Measurements from ENCODE around the gene MSI1.

Gene MSI1

DNA sequence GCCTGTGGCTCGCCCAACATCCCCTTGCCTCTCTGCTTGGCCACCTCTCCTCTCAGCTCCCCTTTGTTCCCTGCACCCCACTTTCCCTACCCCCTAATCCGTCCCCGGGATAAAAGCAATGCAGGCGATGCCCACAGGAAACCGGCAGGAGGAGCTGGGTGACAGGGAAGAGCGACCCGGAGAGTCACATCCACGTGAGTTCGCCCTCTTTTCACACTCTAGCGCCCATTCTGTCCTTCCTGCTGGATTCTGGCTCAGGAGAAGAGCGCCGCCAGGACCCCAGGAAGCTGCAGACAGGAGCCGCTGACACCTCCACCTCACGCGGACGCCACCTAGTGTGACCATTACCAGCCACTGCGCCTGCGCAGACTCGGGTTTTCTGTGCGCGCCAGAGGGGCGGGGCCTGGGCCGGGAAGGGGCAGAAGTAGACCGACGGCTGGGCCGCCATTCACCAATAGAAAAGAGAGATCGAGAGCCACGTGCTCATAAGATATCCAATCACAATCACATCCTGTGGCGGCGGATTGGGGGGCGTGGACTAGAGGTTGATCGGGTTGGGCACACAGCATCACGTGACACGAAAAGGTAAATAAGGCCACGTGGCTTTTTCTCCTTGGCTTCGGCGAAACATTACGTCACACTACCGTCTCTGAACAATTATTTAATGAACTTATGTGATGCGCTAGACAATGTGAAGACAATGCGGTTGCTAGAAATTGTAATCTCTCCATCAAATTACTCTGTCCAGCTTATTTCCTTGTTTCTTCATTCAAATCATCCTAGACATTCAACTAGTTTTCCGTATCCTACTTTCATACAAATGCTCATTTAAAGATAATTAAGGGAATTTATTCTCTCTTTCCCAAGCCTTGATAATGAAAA is 51.5 kb downstream of the MSI1 start:
- TF ChIP-seq CTCF (conservative IDR thresholded peaks at IDR 0.05), result peak; percentile 66
- H3K27ac ChIP-seq, result peak overlapping the region; percentile 87

DNA sequence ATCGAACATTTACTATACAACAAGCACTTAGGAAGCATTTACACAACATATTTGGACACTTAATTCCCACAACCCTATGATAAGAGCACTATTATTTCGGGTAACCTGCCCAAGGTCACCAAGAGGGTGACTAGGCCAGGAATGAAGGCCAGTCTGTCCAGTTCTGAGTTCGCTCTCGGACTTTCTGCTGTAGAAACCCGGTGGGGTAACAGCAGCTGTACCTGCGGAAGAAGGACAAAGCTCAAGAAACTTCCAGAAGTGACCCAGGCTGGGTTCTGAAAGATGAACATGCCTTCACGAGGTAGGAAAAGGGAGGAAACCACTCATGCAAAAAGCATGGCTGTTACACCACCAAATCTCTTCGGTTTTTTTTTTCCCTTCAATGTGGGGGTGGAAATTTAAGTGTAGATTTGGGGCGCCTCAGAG is 52.2 kb downstream of the MSI1 start:
- TF ChIP-seq CTCF (conservative IDR thresholded peaks at IDR 0.05), result no peak
- peak overlapping the region; percentile 87 for H3K27ac ChIP-seq

DNA sequence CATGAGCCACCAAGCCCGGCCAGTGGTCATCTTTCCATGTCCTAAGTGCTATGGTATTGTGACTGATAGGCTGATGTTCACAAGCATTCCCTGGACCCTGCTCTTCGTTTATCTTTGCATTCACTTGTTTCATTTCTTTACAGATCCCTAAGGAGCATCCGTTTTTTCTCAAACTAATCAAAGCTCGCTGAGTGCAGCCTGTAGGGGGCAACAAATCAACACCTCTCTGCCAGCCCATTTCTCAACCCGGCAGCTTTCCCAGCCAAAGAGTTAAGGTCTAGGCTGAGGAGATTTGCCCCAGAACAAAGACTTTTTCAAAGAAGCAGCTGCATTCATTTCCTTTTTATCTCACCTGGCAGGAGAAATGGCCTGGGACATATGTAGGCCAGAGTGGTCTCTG is 54.7 kb downstream of the MSI1 start:
- no peak overlapping the region for H3K27ac ChIP-seq
- peak; percentile 53; the same call in 1 of the 2 replicates for TF ChIP-seq CTCF (conservative IDR thresholded peaks at IDR 0.05)

- H3K27ac ChIP-seq, result peak within 1 kb of the TSS; percentile 77
- TF ChIP-seq CTCF (conservative IDR thresholded peaks at IDR 0.05), result peak; percentile 97
Measured at GRCh38 chr12:120301962-120302815, 66.8 kb downstream of the MSI1 start, which contains the start of gene SIRT4. Gene SIRT4 (plus strand): TSS chr12:120302321. CDS start chr12:120303562, 1,241 bp downstream.

GRCh38 chr12:120292661-120293531 is 76.1 kb downstream of the MSI1 start, which contains the start of gene RNU4-1:
Gene RNU4-1 (minus strand): TSS chr12:120293237.
- peak within 1 kb of the TSS; percentile 100 for H3K27ac ChIP-seq
- TF ChIP-seq CTCF (conservative IDR thresholded peaks at IDR 0.05), result no peak

- peak overlapping the region; percentile 100 for H3K27ac ChIP-seq
- no peak for TF ChIP-seq CTCF (conservative IDR thresholded peaks at IDR 0.05)
Measured at GRCh38 chr12:120292411-120292660, 76.6 kb downstream of the MSI1 start.

All from VCaP (cell line).